ENCODE data around the gene NTNG2. TPM values are rescaled to one million over a fixed set of nuclear protein-coding genes. Genes with fewer than 3 reads are reported as not detected.

Gene NTNG2
- total RNA-seq, 2 experiments from 2014 or later, result 1.2 TPM

DNA sequence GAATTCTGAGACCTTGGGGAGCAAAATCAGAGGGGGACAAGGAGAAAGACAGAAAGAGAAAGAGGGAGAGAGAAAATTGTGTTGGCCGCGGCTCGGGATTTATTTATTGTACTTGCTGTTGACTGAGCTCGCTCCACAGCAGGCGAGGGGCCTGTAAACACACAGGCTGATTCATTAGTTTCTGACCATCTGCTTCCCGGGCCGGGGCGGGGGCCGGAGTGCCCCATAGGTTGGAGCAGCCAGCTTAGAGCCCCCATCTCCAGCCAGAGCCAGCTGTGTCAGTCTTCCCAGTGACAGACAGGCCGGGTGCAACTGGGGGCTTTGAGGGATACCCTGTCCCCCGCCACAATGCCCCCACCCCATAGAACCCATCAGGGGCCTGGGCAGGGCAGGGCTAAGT lies 30.9 kb downstream of the NTNG2 start:
- CTCF ChIA-PET, result interaction anchor here (0.6 kb wide), 1 partner anchor 436 kb away, joined by 3 read pairs; no protein-coding TSS in a partner anchor
- POLR2A ChIA-PET, result no interaction called here

DNA sequence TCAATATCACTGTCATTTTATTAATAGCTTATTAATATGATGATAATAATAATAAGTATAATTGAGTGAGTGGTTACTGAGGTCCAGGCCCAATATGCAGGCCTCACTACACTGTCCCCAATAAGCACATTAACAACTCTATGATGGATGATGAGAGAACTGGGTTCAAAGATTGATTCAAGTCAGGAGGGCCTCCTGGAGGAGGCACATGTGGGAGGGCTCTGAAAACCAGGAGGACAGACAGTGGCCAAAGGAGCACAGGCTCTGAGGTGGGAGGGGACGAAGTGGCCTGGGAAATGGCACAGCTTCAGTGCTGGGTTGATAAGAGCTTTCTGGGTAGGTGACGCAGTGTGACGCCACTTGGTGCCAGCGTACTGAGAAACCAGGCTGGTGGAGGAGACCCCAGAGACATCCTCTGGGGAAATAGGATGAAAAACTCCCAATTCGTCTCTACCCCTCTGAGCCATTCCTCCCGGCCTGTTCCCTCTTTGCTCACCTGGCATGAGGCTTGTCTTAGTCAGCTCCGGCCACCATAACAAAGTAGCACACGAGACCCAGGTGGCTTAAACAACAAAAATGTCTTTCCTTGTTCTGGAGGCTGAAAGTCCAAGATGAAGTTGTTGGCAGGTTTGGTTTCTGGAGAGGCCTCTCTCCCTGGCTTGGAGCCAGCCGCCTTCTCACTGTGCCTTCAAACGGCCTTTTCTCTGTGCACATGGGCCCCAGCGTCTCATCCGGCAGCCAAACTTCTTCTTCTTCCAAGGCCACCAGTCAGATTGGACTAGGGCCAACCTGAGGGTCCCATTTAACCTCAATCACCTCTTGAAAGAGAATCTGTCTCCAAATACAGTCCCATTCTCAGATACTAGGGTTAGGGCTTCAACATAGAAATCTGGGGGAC lies 31.6 kb downstream of the NTNG2 start:
- ChIA-PET CTCF (no interaction called here), POLR2A (no interaction called here)

DNA sequence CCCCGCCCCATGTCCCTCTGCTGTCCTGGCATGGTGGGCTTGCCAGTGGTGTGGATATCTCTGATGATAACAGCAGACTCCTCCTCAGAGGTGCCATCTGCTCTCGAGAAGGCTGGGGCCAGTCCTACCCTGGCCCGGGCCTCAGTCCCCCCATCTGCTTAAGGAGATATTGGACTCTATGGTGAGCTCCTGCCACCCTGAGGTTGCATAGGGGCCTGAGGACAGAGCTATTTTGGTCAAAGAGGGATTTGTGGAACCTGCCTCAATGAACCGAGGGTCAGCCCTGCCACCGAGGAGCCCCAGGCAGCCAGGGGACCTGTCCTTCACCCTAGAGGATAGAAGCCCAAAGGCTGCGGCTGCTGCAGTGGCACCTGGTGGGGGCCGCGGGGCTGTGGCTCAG lies 32.6 kb downstream of the NTNG2 start:
- POLR2A ChIA-PET, result no interaction called here
- CTCF ChIA-PET, result no interaction called here

DNA sequence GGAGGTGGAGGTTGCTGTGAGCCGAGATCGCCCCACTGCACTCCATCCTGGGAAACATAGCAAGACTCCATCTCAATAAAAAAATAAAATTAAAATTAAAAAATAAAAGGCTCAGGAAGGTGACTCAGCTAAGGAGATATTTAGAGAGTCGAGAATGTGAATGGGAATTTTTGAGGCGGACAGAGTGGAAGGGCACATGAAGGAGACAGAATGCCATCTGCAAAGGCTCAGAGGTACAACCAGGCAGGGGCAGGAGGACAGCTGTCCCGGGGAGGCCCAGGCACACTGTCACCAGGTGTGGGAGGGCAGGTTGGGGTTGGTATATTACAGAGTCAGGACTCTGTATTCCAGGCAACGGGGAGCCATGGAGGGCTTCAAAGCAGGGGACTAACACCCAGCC lies 35.5 kb downstream of the NTNG2 start:
- ChIA-PET POLR2A (no interaction called here), CTCF (no interaction called here)

DNA sequence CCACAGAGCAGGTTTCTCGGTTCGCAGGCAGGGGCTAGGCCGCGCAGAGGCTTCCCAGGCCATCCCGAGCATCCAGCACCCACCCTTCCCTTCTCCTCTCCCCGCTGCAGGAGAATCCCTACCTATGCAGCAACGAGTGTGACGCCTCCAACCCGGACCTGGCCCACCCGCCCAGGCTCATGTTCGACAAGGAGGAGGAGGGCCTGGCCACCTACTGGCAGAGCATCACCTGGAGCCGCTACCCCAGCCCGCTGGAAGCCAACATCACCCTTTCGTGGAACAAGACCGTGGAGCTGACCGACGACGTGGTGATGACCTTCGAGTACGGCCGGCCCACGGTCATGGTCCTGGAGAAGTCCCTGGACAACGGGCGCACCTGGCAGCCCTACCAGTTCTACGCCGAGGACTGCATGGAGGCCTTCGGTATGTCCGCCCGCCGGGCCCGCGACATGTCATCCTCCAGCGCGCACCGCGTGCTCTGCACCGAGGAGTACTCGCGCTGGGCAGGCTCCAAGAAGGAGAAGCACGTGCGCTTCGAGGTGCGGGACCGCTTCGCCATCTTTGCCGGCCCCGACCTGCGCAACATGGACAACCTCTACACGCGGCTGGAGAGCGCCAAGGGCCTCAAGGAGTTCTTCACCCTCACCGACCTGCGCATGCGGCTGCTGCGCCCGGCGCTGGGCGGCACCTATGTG lies 36.1 kb downstream of the NTNG2 start:
- ChIA-PET CTCF (no interaction called here), POLR2A (no interaction called here)

DNA sequence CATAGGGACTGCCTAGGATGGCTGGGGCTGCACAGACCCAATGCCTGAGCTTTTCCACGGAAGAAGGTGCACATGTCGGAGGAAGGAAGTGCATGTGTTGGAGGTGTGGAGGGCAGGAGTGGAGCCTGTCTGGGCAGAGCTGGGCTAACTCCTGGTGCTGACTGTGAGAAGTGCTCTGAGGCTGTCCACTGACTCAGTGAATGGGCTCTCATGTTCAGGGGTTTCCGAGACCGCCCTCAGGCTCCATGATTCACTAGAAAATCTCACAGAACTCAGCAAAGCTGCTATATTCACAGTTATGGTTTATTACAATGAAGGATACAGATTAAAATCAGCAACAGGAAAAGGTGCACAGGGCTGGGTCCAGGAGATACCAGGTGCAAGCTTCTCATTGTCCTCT lies 37.2 kb downstream of the NTNG2 start:
- ChIA-PET CTCF (no interaction called here), POLR2A (no interaction called here)

DNA sequence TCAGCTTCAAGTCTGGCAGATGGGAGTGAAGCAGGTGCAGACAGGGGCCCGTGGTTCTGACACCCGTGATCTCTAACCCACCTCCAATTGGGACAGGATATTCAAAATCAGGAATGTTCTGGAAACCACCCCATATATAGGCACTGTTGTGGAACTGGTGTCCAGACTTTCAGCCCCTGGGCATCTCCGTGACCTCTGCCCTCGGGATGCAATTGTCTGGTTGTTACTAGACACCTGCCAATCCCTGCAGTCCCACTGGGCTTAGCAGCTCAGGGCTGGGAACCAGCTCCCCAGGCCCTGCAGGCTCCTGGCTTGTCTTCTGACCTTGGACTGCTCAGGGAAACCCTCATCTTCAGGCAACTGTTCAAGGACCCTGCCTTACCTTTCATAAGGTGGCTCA lies 38.8 kb downstream of the NTNG2 start:
- POLR2A ChIA-PET, result no interaction called here

DNA sequence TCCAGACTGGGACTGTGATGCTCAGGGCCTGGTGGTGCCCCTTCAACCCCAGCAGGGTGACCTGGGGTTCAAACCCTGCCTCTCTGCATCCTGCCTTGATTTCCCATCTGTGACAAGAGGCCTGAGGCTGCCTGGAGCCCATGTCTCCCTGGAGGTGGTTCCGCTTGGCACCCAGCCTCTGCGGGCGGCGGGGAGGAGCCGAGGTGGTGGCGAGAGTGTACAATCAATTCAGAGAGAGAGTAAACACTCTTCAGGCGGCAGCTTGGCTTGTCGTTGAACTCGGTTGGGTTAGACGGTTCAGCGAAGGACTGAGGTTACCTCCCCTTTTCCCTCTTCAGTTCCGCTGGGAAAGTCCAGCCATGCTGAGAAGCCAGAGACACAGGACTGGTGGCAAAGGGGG lies 39.3 kb downstream of the NTNG2 start:
- ChIA-PET CTCF (no interaction called here), POLR2A (no interaction called here)

More for the DNA sequence above, 38.8 kb downstream of the NTNG2 start:
- CTCF ChIA-PET, result no interaction called here

DNA sequence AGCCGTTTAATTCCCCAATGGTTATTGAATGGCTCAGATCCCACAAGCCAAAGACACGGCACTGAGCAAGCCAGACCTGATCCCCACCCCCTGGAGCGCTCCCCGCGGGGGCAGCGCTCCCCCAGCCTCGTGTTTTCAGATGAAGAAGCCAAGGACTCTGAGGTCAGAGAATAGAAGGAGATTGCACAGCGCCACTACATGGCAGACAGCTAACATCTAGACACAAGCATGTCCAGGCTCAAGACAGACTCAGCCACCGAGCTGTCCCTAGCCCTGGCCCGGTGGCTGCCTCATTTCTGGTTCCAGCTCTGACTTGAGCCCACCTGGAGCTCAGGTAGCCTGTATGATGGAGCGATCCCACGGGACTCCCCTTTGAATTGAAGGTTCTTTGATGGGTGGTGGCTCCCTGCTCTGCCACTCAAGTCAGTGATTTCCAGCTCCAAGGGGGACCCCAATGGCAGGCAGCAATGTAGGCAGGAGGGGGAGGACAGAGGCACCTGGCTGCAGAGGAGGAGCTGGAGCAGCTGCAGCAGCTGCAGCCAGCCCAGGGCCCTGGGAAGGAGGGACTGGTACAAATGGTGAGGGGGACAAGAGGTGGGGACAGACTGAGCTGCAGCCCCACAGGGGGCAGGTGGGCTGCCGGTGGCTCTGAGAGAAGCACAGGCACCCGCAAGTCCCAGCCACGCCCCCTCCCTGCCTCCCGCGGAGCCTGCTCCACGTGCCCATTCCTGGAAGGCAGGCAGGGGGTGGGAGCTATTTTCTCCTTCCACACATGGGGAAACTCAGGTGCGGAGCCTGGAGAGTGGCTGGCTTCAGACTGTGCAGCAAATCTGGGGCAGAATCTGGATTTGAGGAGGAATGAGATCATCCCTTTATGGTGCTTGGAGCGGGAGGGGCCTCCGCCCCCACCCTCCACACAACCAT lies 40.2 kb downstream of the NTNG2 start:
- ChIA-PET POLR2A (no interaction called here), CTCF (no interaction called here)

DNA sequence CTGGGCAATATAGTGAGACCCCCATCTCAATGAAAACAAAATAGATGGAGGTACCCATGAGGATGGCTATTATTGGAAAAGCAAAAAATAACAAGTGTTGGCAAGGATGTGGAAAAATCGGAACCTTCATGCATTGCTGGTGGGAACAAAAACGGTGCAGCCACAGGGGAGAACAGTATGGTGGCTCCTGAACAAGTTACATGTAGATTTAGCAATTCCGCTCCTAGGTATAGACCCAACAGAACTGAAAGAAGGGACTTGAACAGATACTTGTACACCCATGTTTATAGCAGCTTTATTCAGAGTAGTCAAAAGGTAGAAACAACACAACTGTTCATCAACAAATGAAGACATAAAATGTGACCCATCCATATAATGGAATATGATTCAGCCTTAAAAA lies 43.0 kb downstream of the NTNG2 start:
- POLR2A ChIA-PET, result no interaction called here
- CTCF ChIA-PET, result no interaction called here

DNA sequence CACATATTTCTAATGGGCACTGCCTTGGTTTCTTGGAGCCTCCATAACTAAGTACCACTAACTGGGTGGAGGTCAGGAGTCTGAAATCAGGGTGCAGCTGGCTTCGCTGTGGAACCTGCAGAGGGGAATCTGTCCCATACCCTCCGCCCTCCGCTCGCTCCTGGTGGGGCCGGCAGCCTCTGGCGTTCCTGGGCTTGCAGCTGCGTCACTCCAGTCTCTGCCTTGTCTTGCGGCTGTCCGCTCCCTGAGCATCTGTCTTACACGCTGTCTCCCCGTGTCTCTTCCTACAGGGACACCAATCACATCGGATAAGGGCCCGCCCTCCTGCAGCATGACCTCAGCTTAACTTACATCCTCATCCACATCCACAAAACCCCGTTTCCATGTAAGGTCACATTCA lies 45.4 kb downstream of the NTNG2 start:
- POLR2A ChIA-PET, result no interaction called here
- CTCF ChIA-PET, result no interaction called here

DNA sequence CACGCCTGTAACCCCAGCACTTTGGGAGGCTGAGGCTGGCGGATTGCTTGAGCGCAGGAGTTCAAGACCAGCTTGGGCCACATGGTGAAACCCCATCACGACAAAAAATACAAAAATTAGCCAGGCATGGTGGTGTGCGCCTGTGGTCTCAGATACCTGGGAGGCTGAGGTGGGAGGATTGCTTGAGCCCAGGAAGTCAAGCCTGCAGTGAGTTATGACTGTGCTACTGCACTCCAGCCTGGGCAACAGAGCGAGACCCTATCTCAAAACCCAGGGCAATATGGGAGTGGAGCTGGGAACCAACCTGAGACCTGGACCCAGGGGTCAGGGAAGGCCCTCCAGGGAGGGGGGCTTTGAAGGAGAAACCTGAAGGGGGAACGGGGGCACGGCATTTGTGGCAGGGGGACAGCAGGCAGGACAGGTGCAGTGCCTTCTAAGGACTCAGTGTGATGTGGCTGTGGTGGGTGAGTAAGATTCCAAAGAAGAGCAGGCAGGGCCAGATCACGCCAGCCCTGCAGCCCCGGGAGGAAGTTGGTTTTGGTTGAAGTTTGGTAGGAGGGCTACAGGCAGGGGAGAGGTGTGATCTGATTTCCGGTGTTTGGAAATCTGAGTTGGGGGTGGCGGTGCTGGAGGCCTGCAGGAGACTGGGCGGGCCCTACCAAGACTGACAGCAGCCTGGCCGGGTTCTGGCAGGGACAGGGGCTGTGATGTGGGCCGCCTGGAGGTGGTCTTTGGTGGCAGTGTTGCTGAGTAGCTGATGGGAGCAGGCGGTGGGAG lies 46.2 kb downstream of the NTNG2 start:
- POLR2A ChIA-PET, result no interaction called here
- CTCF ChIA-PET, result interaction anchor here (0.6 kb wide), 1 partner anchor 82 kb away, joined by 3 read pairs; no protein-coding TSS in a partner anchor

DNA sequence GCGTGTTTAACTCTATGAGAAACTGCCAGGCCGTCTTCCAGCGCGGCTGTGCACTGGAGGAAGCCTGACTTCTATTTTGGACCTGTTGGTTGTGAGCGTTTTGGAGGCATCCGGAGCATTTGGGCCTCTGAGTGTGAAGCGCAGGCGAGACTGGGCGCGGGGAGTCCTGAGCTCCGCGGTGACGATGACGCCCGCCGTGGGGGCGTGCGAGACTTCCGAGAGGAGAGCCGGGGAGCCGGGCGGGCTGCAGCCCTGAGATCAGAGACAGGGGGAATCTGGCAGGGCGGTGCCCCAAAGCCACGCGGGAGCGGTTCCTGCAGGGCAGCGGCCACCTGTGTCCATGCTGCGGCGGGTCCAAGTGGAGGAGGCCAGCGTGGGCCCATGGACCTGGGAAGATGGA lies 47.4 kb downstream of the NTNG2 start:
- ChIA-PET POLR2A (no interaction called here), CTCF (no interaction called here)

DNA sequence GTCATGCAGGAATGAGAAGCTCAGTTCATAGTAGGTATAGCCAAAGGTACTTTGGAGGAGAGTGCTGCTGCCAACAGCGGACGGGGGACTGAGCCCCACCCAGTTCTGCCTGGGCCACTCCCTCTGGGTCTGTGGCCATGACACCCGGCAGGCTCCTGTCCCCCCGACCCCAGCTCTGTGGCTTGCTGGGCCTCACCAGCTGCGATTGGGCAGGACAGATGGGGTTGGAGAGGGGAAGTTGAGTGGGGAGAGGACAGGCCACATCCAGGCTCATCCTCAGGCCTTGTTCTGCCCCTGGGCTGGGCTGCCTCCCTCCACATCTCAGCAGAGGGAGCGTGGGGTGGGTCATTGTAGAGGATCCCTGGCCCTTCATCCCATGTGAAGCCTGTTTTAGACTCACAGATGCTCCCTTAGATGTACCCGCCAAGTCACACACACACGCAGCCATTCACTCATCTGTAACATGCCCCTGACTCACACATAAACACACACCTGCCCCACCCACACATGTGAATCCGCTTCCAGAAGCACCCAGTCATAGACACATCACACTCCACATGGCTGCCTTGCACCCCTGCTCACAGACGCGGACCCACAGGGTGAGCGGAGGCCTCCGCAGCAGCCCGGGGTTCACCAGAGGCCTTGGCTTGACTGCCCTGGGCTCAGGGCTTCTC lies 48.8 kb downstream of the NTNG2 start:
- POLR2A ChIA-PET, result no interaction called here
- CTCF ChIA-PET, result no interaction called here

DNA sequence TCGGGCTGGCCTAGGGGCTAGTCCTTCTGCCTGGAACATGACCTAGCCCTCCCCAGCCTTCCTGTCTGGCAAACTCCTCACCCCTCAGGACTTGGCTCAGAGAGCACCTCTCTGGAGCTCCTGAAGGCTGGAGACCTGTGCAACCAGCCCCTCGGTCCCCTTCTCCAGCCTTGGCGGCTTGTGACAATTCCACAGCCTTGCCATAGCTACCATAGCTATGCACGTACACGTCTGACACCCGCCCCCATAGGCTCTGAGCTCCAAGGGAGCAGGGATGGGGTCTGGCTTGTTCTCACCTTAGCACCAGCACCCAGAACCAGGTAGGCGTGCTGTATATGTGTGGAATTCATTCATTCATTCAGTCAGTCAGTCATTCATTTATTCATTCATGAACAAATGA lies 49.7 kb downstream of the NTNG2 start:
- CTCF ChIA-PET, result no interaction called here
- POLR2A ChIA-PET, result no interaction called here

DNA sequence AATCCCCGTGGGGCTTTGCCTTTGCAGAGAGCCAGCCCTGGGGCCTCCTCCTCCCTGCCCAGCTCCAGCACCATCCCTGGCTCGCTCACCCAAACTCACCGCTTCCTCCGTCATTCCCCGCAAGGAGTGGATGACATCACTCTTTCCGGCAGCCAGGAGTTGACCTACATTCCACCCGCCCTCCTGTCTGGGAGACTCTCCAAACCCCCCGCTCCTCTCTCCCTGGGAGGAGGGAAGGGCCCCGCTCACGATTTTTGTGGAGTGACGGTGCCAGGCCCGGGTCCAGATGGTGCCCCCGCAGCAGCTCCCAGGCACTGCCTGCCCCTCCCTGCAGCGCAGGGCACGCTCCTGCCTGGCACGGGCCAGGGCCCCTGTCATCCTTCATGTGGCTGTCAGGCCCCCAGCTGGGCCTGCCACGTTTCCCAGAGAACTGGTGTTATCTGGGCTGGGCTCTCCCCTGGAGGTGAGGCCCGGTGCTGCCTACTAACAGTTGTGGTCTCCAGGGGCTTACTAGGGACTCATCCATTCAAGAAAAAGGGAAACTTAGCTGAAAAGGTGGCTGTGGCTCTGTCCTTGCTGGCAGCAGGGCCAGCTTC lies 52.3 kb downstream of the NTNG2 start:
- POLR2A ChIA-PET, result interaction anchor here (0.5 kb wide), 1 partner anchor 229 kb away, joined by 3 read pairs; no protein-coding TSS in a partner anchor
- CTCF ChIA-PET, result interaction anchor here (0.6 kb wide), 1 partner anchor 22 kb away, joined by 3 read pairs; no protein-coding TSS in a partner anchor

DNA sequence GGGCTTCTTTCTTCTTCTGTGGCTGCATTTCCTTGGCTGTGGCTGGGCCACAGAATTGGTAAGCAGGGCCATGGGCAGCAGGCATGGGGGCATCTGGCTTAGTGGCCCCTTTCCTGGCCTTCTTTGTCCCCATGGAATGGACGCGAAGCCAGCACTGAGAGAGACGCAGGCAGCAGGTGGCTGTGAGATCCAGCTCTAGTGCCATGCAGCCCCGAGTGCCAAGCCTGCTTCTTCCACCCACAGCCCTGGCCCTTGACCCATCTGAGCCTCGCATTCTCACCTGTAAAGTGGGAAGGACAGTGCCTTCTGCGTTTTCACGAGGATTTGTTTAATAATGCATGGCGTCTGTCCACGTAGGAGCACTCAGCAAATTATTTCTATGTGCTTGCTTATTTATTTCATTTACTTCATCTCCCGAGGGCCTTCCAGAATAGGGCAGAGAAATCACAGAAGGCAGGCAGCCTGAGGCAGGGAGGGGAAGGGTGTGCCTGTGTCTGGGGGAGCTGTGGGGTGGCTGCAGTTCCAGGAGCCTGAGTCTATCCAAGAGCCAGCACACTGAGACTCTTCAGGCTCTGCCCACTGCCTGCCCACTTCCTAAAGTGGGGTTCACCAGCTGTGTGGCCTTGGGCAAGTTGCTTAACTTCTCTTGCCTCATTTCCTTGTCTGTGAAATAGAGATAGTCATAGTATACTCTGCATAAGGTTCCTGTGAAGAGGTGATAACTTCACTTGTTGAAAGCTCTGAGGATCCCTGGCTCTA lies 55.2 kb downstream of the NTNG2 start:
- ChIA-PET CTCF (interaction anchor here (1.1 to 1.2 kb wide), 2 partner anchors 42 to 49 kb away, joined by 3 to 4 read pairs; no protein-coding TSS in a partner anchor), POLR2A (no interaction called here)

DNA sequence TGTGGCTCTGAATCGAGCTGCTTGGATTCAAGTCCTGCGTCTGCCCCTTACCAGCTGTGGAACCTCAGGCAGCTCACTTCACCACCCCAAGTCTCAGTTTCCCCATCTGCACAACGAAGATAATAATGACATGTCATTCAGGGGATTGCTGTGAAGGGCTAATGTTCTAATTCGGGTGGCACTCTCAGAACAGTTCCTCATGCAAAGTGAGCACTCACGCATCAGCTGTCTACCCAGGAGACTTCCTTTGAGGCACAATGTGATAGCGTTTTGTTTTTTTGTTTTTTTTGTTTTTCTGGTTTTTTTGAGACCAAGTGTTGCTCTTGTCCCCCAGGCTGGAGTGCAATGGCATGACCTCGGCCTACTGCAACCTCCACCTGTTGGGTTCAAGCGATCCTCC lies 56.4 kb downstream of the NTNG2 start:
- POLR2A ChIA-PET, result no interaction called here
- CTCF ChIA-PET, result interaction anchor here (0.6 to 1.2 kb wide), 2 partner anchors 50 to 62 kb away, joined by 3 read pairs; no protein-coding TSS in a partner anchor

Measured in activated CD8-positive, alpha-beta memory T cell treated with anti-CD3 and anti-CD28 coated beads for 36 hours (primary cell).